Trophoblast cell (in vitro differentiated cells and primary cell): ENCODE measurements around the gene KCMF1.

Source experiments
- DNase-seq, 2 donors: peaks; one replicate each; pipeline ENCODE4 v3.0.0-alpha.2; 2016
- H2AFZ ChIP-seq: 2 replicates; pipeline ENCODE4 v1.6.1; 2013; ENCODE audit warnings: low read length, moderate library complexity, mild to moderate bottlenecking; ENCODE audit not compliant: insufficient read depth, poor library complexity
- H2AK5ac ChIP-seq: 2 replicates; pipeline ENCODE4 v1.6.1; 2013; ENCODE audit warnings: mild to moderate bottlenecking, low read length
- H2BK120ac ChIP-seq: 2 replicates; pipeline ENCODE4 v1.6.1; 2013; ENCODE audit warnings: low read length, mild to moderate bottlenecking, moderate library complexity; ENCODE audit not compliant: insufficient read depth, poor library complexity
- H2BK12ac ChIP-seq: 2 replicates; pipeline ENCODE4 v1.6.1; 2013; ENCODE audit warnings: mild to moderate bottlenecking, low read length, moderate library complexity
- H2BK5ac ChIP-seq: 2 replicates; pipeline ENCODE4 v1.6.1; 2013; ENCODE audit warnings: low read length, low read depth, moderate library complexity, mild to moderate bottlenecking; ENCODE audit not compliant: poor library complexity
- H3K14ac ChIP-seq: 2 replicates; pipeline ENCODE4 v1.6.1; 2013; ENCODE audit warnings: mild to moderate bottlenecking, low read length
- H3K18ac ChIP-seq: 2 replicates; pipeline ENCODE4 v1.6.1; 2013; ENCODE audit warnings: mild to moderate bottlenecking, low read length
- H3K23ac ChIP-seq: 2 replicates; pipeline ENCODE4 v1.6.1; 2013; ENCODE audit warnings: low read length
- H3K27ac ChIP-seq: 2 replicates; pipeline ENCODE4 v1.5.1; 2013; ENCODE audit warnings: low read depth, mild to moderate bottlenecking, inconsistent platforms, low read length, moderate library complexity
- H3K27me3 ChIP-seq: 2 replicates; pipeline ENCODE4 v1.6.1; 2013; ENCODE audit warnings: inconsistent platforms, mild to moderate bottlenecking, low read length, moderate library complexity; ENCODE audit not compliant: insufficient read depth
- H3K36me3 ChIP-seq, 2 experiments: 1 replicate in 1 of 2; 2 replicates in 1 of 2; pipeline ENCODE4 v1.6.1; 2013; ENCODE audit warnings: low read length in 2 of 2, mild to moderate bottlenecking in 2 of 2, moderate library complexity in 1 of 2; ENCODE audit not compliant: insufficient read depth in 2 of 2, control insufficient read depth in 1 of 2
- H3K4ac ChIP-seq: 2 replicates; pipeline ENCODE4 v1.6.1; 2013; ENCODE audit warnings: low read depth, mild to moderate bottlenecking, low read length, moderate library complexity
- H3K4me1 ChIP-seq, 2 experiments: 1 replicate in 1 of 2; 2 replicates in 1 of 2; pipeline ENCODE4 v1.6.1; 2013; ENCODE audit warnings: low read length in 2 of 2, mild to moderate bottlenecking in 2 of 2, moderate library complexity in 1 of 2; ENCODE audit not compliant: insufficient read depth in 2 of 2, control insufficient read depth in 1 of 2
- H3K4me2 ChIP-seq: 2 replicates; pipeline ENCODE4 v1.6.1; 2013; ENCODE audit warnings: inconsistent platforms, mild to moderate bottlenecking, low read length, moderate library complexity
- H3K4me3 ChIP-seq: 2 replicates; pipeline ENCODE4 v1.5.1; 2013; ENCODE audit warnings: mild to moderate bottlenecking, low read depth, low read length, inconsistent platforms
- H3K79me1 ChIP-seq: one replicate; pipeline ENCODE4 v1.6.1; 2013; ENCODE audit warnings: low read length
- H3K79me2 ChIP-seq: 2 replicates; pipeline ENCODE4 v1.6.1; 2013; ENCODE audit warnings: low read length, mild to moderate bottlenecking; ENCODE audit not compliant: control insufficient read depth, insufficient read depth, poor library complexity
- H3K9ac ChIP-seq: 2 replicates; pipeline ENCODE4 v1.6.1; 2013; ENCODE audit warnings: mild to moderate bottlenecking, low read length
- H3K9me3 ChIP-seq: 2 replicates; pipeline ENCODE4 v1.6.1; 2013; ENCODE audit warnings: low read depth, mild to moderate bottlenecking, control low read depth, inconsistent platforms, low read length; ENCODE audit not compliant: insufficient read depth
- H4K12ac ChIP-seq: 2 replicates; pipeline ENCODE4 v1.6.1; 2013; ENCODE audit warnings: low read depth, mild to moderate bottlenecking, low read length, moderate library complexity
- H4K8ac ChIP-seq: 2 replicates; pipeline ENCODE4 v1.6.1; 2013; ENCODE audit warnings: low read depth, mild to moderate bottlenecking, low read length, moderate library complexity
- H4K91ac ChIP-seq: one replicate; pipeline ENCODE4 v1.6.1; 2013; ENCODE audit warnings: low read depth, mild to moderate bottlenecking, low read length, moderate library complexity
- WGBS: extraction: QIAGEN DNeasy Blood & Tissue Kit; methylation state at CpG from one replicate; pipeline ENCODE4 v1.1.7; 2013; ENCODE audit warnings: missing lambda C conversion rate; ENCODE audit not compliant: insufficient read length, insufficient coverage; ENCODE audit errors: extremely low coverage; 5-methylcytosine and 5-hydroxymethylcytosine counted together

The KCMF1 gene

GRCh38 chr2:84980263-84980983 lies 9.5 kb downstream of the KCMF1 start:
- no CpG with 5 or more reads among the region's 6 CpGs for WGBS

GRCh38 chr2:84986018-84986417 lies 15.1 kb downstream of the KCMF1 start:
- no CpG with 5 or more reads among the region's 1 CpG for WGBS
- H3K18ac ChIP-seq = no peak overlapping the region
- no peak overlapping the region for H4K91ac ChIP-seq
- H3K27me3 ChIP-seq = no peaks in the 10 kb centered on the region
- H3K9me3 ChIP-seq = no peaks in the 10 kb centered on the region
- no peak overlapping the region for H3K4me3 ChIP-seq
- H2AFZ ChIP-seq = no peak overlapping the region
- H3K36me3 ChIP-seq = peaks cover 0 to 2% of the 10 kb centered on the region in 2 experiments
- H3K14ac ChIP-seq = no peak overlapping the region
- no peak overlapping the region for H3K27ac ChIP-seq
- H3K4me2 ChIP-seq = no peak overlapping the region
- peaks cover 9% of the 10 kb centered on the region for H3K79me2 ChIP-seq
- H2AK5ac ChIP-seq = no peak overlapping the region
- no peak overlapping the region for H4K12ac ChIP-seq
- DNase-seq = peak in 1 of 2 donors; percentile 43
- no peak overlapping the region for H3K23ac ChIP-seq
- H2BK120ac ChIP-seq = no peak overlapping the region
- H3K79me1 ChIP-seq = no peaks in the 10 kb centered on the region
- H3K4ac ChIP-seq = peak overlapping the region; percentile 78
- H3K4me1 ChIP-seq = peaks cover 4% of the 10 kb centered on the region in 2 experiments
- H2BK5ac ChIP-seq = no peak overlapping the region
- H4K8ac ChIP-seq = no peak overlapping the region
- no peak overlapping the region for H2BK12ac ChIP-seq
- no peak overlapping the region for H3K9ac ChIP-seq

More at GRCh38 chr2:84980263-84980983, 9.5 kb downstream of the KCMF1 start:
- no peak overlapping the region for H3K4me2 ChIP-seq
- H2AFZ ChIP-seq = no peak overlapping the region
- H3K4me3 ChIP-seq = no peak overlapping the region
- H3K4ac ChIP-seq = peak overlapping the region; percentile 91
- H3K4me1 ChIP-seq = no peaks in the 10 kb centered on the region
- no peaks in the 10 kb centered on the region for H3K79me1 ChIP-seq
- no peak overlapping the region for H2BK120ac ChIP-seq
- H3K9me3 ChIP-seq = no peaks in the 10 kb centered on the region
- no peak overlapping the region for H4K8ac ChIP-seq
- no peak overlapping the region for H3K23ac ChIP-seq
- no peak overlapping the region for H2BK5ac ChIP-seq
- H2AK5ac ChIP-seq = no peak overlapping the region
- no peak overlapping the region for H3K14ac ChIP-seq
- H3K79me2 ChIP-seq = peaks cover 28% of the 10 kb centered on the region
- peaks cover 2 to 5% of the 10 kb centered on the region in 2 experiments for H3K36me3 ChIP-seq
- H4K91ac ChIP-seq = no peak overlapping the region
- H3K18ac ChIP-seq = no peak overlapping the region
- H3K27me3 ChIP-seq = no peaks in the 10 kb centered on the region
- no peak overlapping the region for H3K9ac ChIP-seq
- H2BK12ac ChIP-seq = no peak overlapping the region
- DNase-seq = peak; percentile 75 to 90
- no peak overlapping the region for H3K27ac ChIP-seq
- H4K12ac ChIP-seq = no peak overlapping the region

- peaks cover 3% of the 10 kb centered on the region for H3K79me2 ChIP-seq
These were observed 18.5 kb downstream of the KCMF1 start for GRCh38 chr2:84989422-84989821.

GRCh38 chr2:84989927-84990326 lies 19.0 kb downstream of the KCMF1 start:
- Histone ChIP-seq H3K9ac (no peak overlapping the region), H3K36me3 (peaks cover 0 to 4% of the 10 kb centered on the region in 2 experiments), H3K27me3 (no peaks in the 10 kb centered on the region), H3K79me1 (no peaks in the 10 kb centered on the region), H2BK12ac (no peak overlapping the region), H2BK120ac (no peak overlapping the region), H3K18ac (no peak overlapping the region), H3K27ac (no peak overlapping the region), H4K8ac (no peak overlapping the region), H4K91ac (no peak overlapping the region), H3K4me1 (peaks cover 6 to 16% of the 10 kb centered on the region in 2 experiments), H3K9me3 (no peaks in the 10 kb centered on the region), H3K23ac (no peak overlapping the region), H3K4me3 (no peak overlapping the region), H3K14ac (no peak overlapping the region), H3K4ac (peak overlapping the region; percentile 90), H2AK5ac (no peak overlapping the region), H2AFZ (no peak overlapping the region), H3K4me2 (no peak overlapping the region), H2BK5ac (no peak overlapping the region), H4K12ac (no peak overlapping the region), H3K79me2 (peaks cover 3% of the 10 kb centered on the region)
- no peak for DNase-seq
- no CpG with 5 or more reads among the region's 1 CpG for WGBS

More at GRCh38 chr2:84989422-84989821, 18.5 kb downstream of the KCMF1 start:
- Histone ChIP-seq H3K36me3 (peaks cover 0 to 5% of the 10 kb centered on the region in 2 experiments), H2AK5ac (no peak overlapping the region), H3K4me3 (no peak overlapping the region), H3K14ac (no peak overlapping the region), H3K23ac (no peak overlapping the region), H3K9ac (no peak overlapping the region), H4K8ac (no peak overlapping the region), H3K27me3 (no peaks in the 10 kb centered on the region), H2BK12ac (no peak overlapping the region), H2BK5ac (no peak overlapping the region), H3K4me2 (no peak overlapping the region), H3K18ac (no peak overlapping the region), H3K4me1 (peaks cover 6 to 16% of the 10 kb centered on the region in 2 experiments), H3K4ac (peak overlapping the region; percentile 90), H3K9me3 (no peaks in the 10 kb centered on the region), H4K91ac (no peak overlapping the region), H3K27ac (no peak overlapping the region), H3K79me1 (no peaks in the 10 kb centered on the region), H4K12ac (no peak overlapping the region), H2AFZ (no peak overlapping the region), H2BK120ac (no peak overlapping the region)
- WGBS = no CpG with 5 or more reads among the region's 2 CpGs
- no peak for DNase-seq
